BJ (cell line): Measurements from ENCODE around the gene TET1. TPM values are rescaled to one million over a fixed set of nuclear protein-coding genes. Genes with fewer than 3 reads are reported as not detected.
"Not testable (repeated sequence)": the region's sequence is repeated elsewhere in the genome, so short reads cannot be mapped to it uniquely, and the experiment has no call there.

Experiments
- CTCF ChIA-PET: fragments of 350-600 bp; formaldehyde crosslinking; extraction: SDS; loops from one replicate; lab custom pipeline; 2021; ENCODE audit warnings: antibody characterized with exemption, inconsistent platforms; lab: Yijun Ruan, JAX
- POLR2A ChIA-PET: fragments of 300-600 bp; sonication (Branson Sonifier 250); formaldehyde crosslinking; extraction: SDS; loops from one replicate; lab custom pipeline; 2021; ENCODE audit warnings: antibody characterized with exemption; lab: Charles Lee
- DNase-seq: peaks from one replicate; pipeline ENCODE4 v3.0.0-alpha.2; 2011; ENCODE audit warnings: low read depth
- H3K27me3 ChIP-seq: 2 replicates; pipeline ENCODE4 v1.6.0; 2011; ENCODE audit warnings: low read length; ENCODE audit not compliant: control insufficient read depth, insufficient read depth
- H3K36me3 ChIP-seq: 2 replicates; pipeline ENCODE4 v1.5.1; 2011; ENCODE audit warnings: low read length; ENCODE audit not compliant: control insufficient read depth, insufficient read depth
- H3K4me3 ChIP-seq: 2 replicates; pipeline ENCODE4 v1.5.1; 2011; ENCODE audit warnings: low read depth, mild to moderate bottlenecking, control low read depth, low read length
- CTCF ChIP-seq: IDR thresholded peaks from 2 replicates; pipeline ENCODE4 v1.5.1; 2011; ENCODE audit warnings: low read depth, mild to moderate bottlenecking, control low read depth, inconsistent platforms, low read length, moderate library complexity; ENCODE audit not compliant: insufficient read depth
- polyA plus RNA-seq: library from polyadenylated mRNA; depleted of rRNA; stranded (reverse); fragments of >200 nt; gene quantifications from 2 replicates; pipeline ENCODE4 v1.2.3, GENCODE V29; 2011

TET1 gene
- polyA plus RNA-seq, 1 experiment, result 1.1 TPM

- no peak for TF ChIP-seq CTCF
- peaks cover 5% of the 10 kb centered on the region for H3K36me3 ChIP-seq
- CTCF ChIA-PET, result no interaction called here
- POLR2A ChIA-PET, result no interaction called here
- H3K27me3 ChIP-seq, result no peaks in the 10 kb centered on the region
- no peak for DNase-seq
- H3K4me3 ChIP-seq, result no peak overlapping the region
Observed at GRCh38 chr10:68576118-68576517, 16.0 kb downstream of the TET1 start.

GRCh38 chr10:68578974-68579373, 18.8 kb downstream of the TET1 start:
- H3K4me3 ChIP-seq, result no peak overlapping the region
- no peaks in the 10 kb centered on the region for H3K27me3 ChIP-seq
- H3K36me3 ChIP-seq, result no peaks in the 10 kb centered on the region; the same call in 1 of the 2 replicates
- no peak for DNase-seq
- POLR2A ChIA-PET, result no interaction called here
- TF ChIP-seq CTCF, result no peak
- CTCF ChIA-PET, result no interaction called here

- DNase-seq, H3K27me3 ChIP-seq, H3K4me3 ChIP-seq, H3K36me3 ChIP-seq, POLR2A ChIA-PET: not testable (repeated sequence)
- CTCF ChIA-PET, result interaction anchor here (0.8 to 1.5 kb wide), 3 partner anchors 10 to 34 kb away, joined by 5 read pairs; no protein-coding TSS in a partner anchor
Observed at GRCh38 chr10:68584187-68584586, 24.1 kb downstream of the TET1 start.

GRCh38 chr10:68586606-68587305, 26.6 kb downstream of the TET1 start:
- no peaks in the 10 kb centered on the region; the same call in 1 of the 2 replicates for H3K36me3 ChIP-seq
- DNase-seq, result no peak
- TF ChIP-seq CTCF, result no peak
- ChIA-PET POLR2A (interaction anchor here (0.6 kb wide), 1 partner anchor 34 kb away, joined by 4 read pairs; no protein-coding TSS in a partner anchor), CTCF (no interaction called here)
- no peak overlapping the region for H3K4me3 ChIP-seq
- no peaks in the 10 kb centered on the region for H3K27me3 ChIP-seq

- Histone ChIP-seq H3K27me3 (no peaks in the 10 kb centered on the region), H3K36me3 (no peaks in the 10 kb centered on the region), H3K4me3 (no peak overlapping the region)
- TF ChIP-seq CTCF, result no peak
- CTCF ChIA-PET, result no interaction called here
- peak; percentile 10 for DNase-seq
- POLR2A ChIA-PET, result no interaction called here
Observed at GRCh38 chr10:68594405-68594804, 34.3 kb downstream of the TET1 start.
